Endodermal cell (in vitro differentiated cells): Measurements from ENCODE around the gene CCDC33. TPM values are rescaled to one million over a fixed set of nuclear protein-coding genes. Genes with fewer than 3 reads are reported as not detected.
A peak's percentile ranks its signal among the peaks of the same experiment; 100 is the strongest.

ENCODE experiments used
- DNase-seq: peaks from one replicate; pipeline ENCODE4 v3.0.0-alpha.2; 2017
- H3K27ac ChIP-seq: 2 replicates; pipeline ENCODE4 v1.5.1; 2013; ENCODE audit warnings: mild to moderate bottlenecking, low read depth, low read length, moderate library complexity
- H3K27me3 ChIP-seq: 2 replicates; pipeline ENCODE4 v1.6.1; 2013; ENCODE audit warnings: mild to moderate bottlenecking, low read length, moderate library complexity; ENCODE audit not compliant: insufficient read depth, control insufficient read depth, poor library complexity, severe bottlenecking
- H3K36me3 ChIP-seq: 2 replicates; pipeline ENCODE4 v1.7.0; 2013; ENCODE audit warnings: mild to moderate bottlenecking, low read length, moderate library complexity; ENCODE audit not compliant: control insufficient read depth, insufficient read depth
- H3K4me1 ChIP-seq: one replicate; pipeline ENCODE4 v1.7.0; 2013; ENCODE audit warnings: low read length; ENCODE audit not compliant: control insufficient read depth, insufficient read depth
- H3K4me3 ChIP-seq: 2 replicates; pipeline ENCODE4 v1.5.1; 2013; ENCODE audit warnings: mild to moderate bottlenecking, low read length, moderate library complexity
- H3K9ac ChIP-seq: 2 replicates; pipeline ENCODE4 v1.6.1; 2013; ENCODE audit warnings: mild to moderate bottlenecking, low read length, moderate library complexity; ENCODE audit not compliant: poor library complexity, severe bottlenecking; ENCODE audit errors: extremely low read depth
- H3K9me3 ChIP-seq: 2 replicates; pipeline ENCODE4 v1.6.1; 2013; ENCODE audit warnings: mild to moderate bottlenecking, low read length, moderate library complexity; ENCODE audit not compliant: control insufficient read depth
- H3K27ac Mint-ChIP-seq: 2 replicates; pipeline ENCODE4 v1.8.0; 2020; ENCODE audit warnings: mixed read lengths
- H3K27me3 Mint-ChIP-seq: 2 replicates; pipeline ENCODE4 v1.8.0; 2021; ENCODE audit warnings: mild to moderate bottlenecking, mixed read lengths; ENCODE audit not compliant: insufficient read depth
- H3K36me3 Mint-ChIP-seq: 2 replicates; pipeline ENCODE4 v1.8.0; 2020; ENCODE audit warnings: low read depth, mixed read lengths
- H3K4me1 Mint-ChIP-seq: 2 replicates; pipeline ENCODE4 v1.8.0; 2020; ENCODE audit warnings: mixed read lengths
- H3K4me3 Mint-ChIP-seq: 2 replicates; pipeline ENCODE4 v1.8.0; 2020; ENCODE audit warnings: mild to moderate bottlenecking, moderate library complexity, mixed read lengths
- H3K9me3 Mint-ChIP-seq: 2 replicates; pipeline ENCODE4 v1.8.0; 2020; ENCODE audit warnings: mild to moderate bottlenecking, mixed read lengths
- CTCF ChIP-seq: fragments of 200-600 bp; sonication (generic); conservative IDR thresholded peaks from 2 replicates; pipeline ENCODE4 v1.5.0; 2021; ENCODE audit warnings: antibody characterized with exemption, mild to moderate bottlenecking
- WGBS, 2 experiments: methylation state at CpG; one replicate each; pipeline versions ENCODE4 v1.1.5 to v1.1.7; 2013; ENCODE audit warnings: missing lambda C conversion rate in 2 of 2, mixed read lengths in 1 of 2; ENCODE audit not compliant: insufficient coverage in 1 of 2, insufficient read length in 1 of 2; 5-methylcytosine and 5-hydroxymethylcytosine counted together
- total RNA-seq, 2 donors: library from RNA; stranded (reverse); fragmentation: NEBNext Ultra II Directional in 1 of 2; extraction: Animal tissue kit (Norgen Biotek cat#: 25700) in 1 of 2; gene quantifications; 2 replicates in 1 of 2; 3 replicates in 1 of 2; pipeline ENCODE4 v1.2.1, GENCODE V29; 2021

Gene CCDC33
- total RNA-seq, 2 donors from 2014 or later: 2.8 to 3.5 TPM

- H3K4me1 Mint-ChIP-seq: peaks cover 34% of the 10 kb centered on the region
- H3K9me3 ChIP-seq: no peaks in the 10 kb centered on the region
- no peaks in the 10 kb centered on the region for H3K27me3 ChIP-seq
- no peaks in the 10 kb centered on the region for H3K36me3 ChIP-seq
- H3K9me3 Mint-ChIP-seq: no peaks in the 10 kb centered on the region
- H3K27me3 Mint-ChIP-seq: peaks cover 12% of the 10 kb centered on the region
- WGBS, 2 experiments: 76 to 89% methylated on average over 3 to 4 of the region's 4 CpGs
- H3K36me3 Mint-ChIP-seq: no peaks in the 10 kb centered on the region
- H3K4me3 Mint-ChIP-seq: no peak overlapping the region
- DNase-seq: no peak
- H3K9ac ChIP-seq: no peak overlapping the region
- H3K4me3 ChIP-seq: no peak overlapping the region
- no peak overlapping the region for H3K27ac ChIP-seq
- no peak overlapping the region for H3K27ac Mint-ChIP-seq
- TF ChIP-seq CTCF: no peak
- H3K4me1 ChIP-seq: no peaks in the 10 kb centered on the region
Measured at GRCh38 chr15:74209997-74210671, 26.0 kb upstream of the CCDC33 start.

GRCh38 chr15:74210729-74211128, 25.4 kb upstream of the CCDC33 start:
- H3K27me3 Mint-ChIP-seq: peaks cover 15% of the 10 kb centered on the region
- TF ChIP-seq CTCF: no peak

GRCh38 chr15:74211656-74212055, 24.5 kb upstream of the CCDC33 start:
- H3K27me3 Mint-ChIP-seq: peaks cover 10% of the 10 kb centered on the region
- no peak overlapping the region for H3K27ac ChIP-seq

More at GRCh38 chr15:74210729-74211128, 25.4 kb upstream of the CCDC33 start:
- Histone ChIP-seq H3K27me3 (no peaks in the 10 kb centered on the region), H3K4me3 (no peak overlapping the region), H3K4me1 (no peaks in the 10 kb centered on the region), H3K27ac (no peak overlapping the region), H3K9me3 (no peaks in the 10 kb centered on the region), H3K36me3 (no peaks in the 10 kb centered on the region), H3K9ac (no peak overlapping the region)
- peaks cover 39% of the 10 kb centered on the region for H3K4me1 Mint-ChIP-seq
- no peaks in the 10 kb centered on the region for H3K9me3 Mint-ChIP-seq
- H3K36me3 Mint-ChIP-seq: no peaks in the 10 kb centered on the region
- no peak overlapping the region for H3K27ac Mint-ChIP-seq
- DNase-seq: no peak
- H3K4me3 Mint-ChIP-seq: no peak overlapping the region

More at GRCh38 chr15:74211656-74212055, 24.5 kb upstream of the CCDC33 start:
- no peak for DNase-seq
- Mint-ChIP-seq H3K9me3 (no peaks in the 10 kb centered on the region), H3K36me3 (no peaks in the 10 kb centered on the region), H3K27ac (peak overlapping the region; percentile 4), H3K4me3 (no peak overlapping the region), H3K4me1 (peaks cover 44% of the 10 kb centered on the region)
- H3K27me3 ChIP-seq: no peaks in the 10 kb centered on the region
- H3K9ac ChIP-seq: no peak overlapping the region
- no peaks in the 10 kb centered on the region for H3K9me3 ChIP-seq
- no peaks in the 10 kb centered on the region for H3K4me1 ChIP-seq
- 91% methylated on average over 1 of the region's 1 CpG for WGBS, 2 experiments
- no peak overlapping the region for H3K4me3 ChIP-seq
- H3K36me3 ChIP-seq: no peaks in the 10 kb centered on the region
- no peak for TF ChIP-seq CTCF
